ENCODE data around the gene SFT2D1.
"Not testable (repeated sequence)": the region's sequence is repeated elsewhere in the genome, so short reads cannot be mapped to it uniquely, and the experiment has no call there.

SFT2D1 gene

GRCh38 chr6:166342349-166343149 is at the start of gene SFT2D1:
SFT2D1 (minus strand) TSS chr6:166342545; CDS start chr6:166342481, 64 bp downstream.
- DNase-seq (ENCODE audit: low read depth in 2 of 2, low spot score in 1 of 2) = peak; percentile 49 to 65

DNA sequence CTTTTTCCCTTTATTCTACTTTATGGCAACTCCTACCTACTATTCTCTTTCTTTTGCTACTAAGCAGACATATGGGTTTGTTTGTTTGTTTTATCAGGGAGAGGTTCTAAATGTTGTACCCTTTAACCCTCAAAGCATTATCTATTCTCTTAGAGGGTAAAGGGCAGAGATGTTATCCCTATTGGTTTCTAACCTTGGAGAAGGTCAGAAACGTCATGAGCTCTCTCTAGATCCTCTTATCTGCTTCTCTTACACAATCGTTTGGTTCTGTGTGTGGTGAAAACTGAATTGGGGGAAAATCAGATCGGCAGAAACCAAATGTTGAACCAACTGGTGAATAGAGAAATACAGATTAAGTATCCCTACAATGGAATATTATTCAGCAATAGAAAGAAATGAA is 46.8 kb upstream of the SFT2D1 start:
- no peak for DNase-seq (ENCODE audit: low read depth in 2 of 2, low spot score in 1 of 2)

- DNase-seq (ENCODE audit: low read depth in 2 of 2, low spot score in 1 of 2) = no peak
These were observed 46.1 kb upstream of the SFT2D1 start for GRCh38 chr6:166388290-166389004.

GRCh38 chr6:166387642-166388289 is 45.4 kb upstream of the SFT2D1 start:
- DNase-seq (ENCODE audit: low read depth in 2 of 2, low spot score in 1 of 2) = no peak

GRCh38 chr6:166387098-166387497 is 44.8 kb upstream of the SFT2D1 start:
- not testable (repeated sequence) for DNase-seq (ENCODE audit: low read depth in 2 of 2, low spot score in 1 of 2)

GRCh38 chr6:166386111-166386510 is 43.8 kb upstream of the SFT2D1 start:
- no peak for DNase-seq (ENCODE audit: low read depth in 2 of 2, low spot score in 1 of 2)

- DNase-seq (ENCODE audit: low read depth in 2 of 2, low spot score in 1 of 2) = not testable (repeated sequence)
These were observed 41.5 kb upstream of the SFT2D1 start for GRCh38 chr6:166383802-166384363.

DNA sequence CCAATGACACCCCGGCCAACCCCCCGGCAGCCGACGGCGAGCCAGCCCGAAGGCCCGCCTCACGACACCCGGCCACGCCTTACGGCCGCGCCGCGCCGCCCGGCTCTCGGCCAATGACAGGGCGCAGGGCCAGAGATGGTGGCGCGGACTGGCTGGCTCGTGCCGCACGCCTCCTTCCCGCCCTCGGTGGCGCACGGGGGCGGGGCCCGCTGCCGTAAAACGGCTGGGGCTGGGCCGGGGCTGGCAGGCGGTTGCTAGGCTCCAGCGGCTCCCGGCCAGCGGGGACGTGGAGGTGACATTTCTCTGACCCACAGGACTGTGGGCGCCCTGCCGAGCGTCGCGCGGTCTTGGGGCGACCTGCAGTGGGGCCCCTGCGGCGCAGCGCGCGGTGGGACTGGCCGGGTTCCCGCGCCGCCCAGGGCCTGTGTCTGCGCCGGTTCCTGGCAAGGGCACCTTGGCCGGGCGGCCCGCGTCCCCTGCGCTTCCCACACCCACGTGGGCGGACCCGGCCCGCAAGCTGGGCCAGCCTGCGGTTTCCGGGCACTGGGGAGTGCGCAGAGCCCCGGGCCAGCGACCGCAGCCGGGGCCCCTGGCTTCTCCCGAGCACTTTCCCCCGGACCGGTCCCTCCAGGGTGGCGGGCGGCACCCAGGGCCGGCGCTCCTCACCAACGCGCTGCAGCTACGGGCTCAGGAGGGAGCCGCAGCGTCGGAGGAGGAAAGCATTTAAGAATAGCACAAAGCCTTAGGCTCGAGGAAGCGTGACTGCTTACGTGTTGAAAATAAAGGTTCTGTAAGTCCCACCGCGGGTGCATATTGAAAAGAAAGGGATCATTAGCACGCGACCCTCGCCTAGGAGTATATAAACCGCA is 40.8 kb upstream of the SFT2D1 start, which contains the start of gene MPC1:
Gene MPC1, minus strand, starts transcription at position 8 of the 869 bp plus-strand sequence. CDS start 64 bp downstream, outside the sequence.
- DNase-seq (ENCODE audit: low read depth in 2 of 2, low spot score in 1 of 2) = peak; percentile 74 to 88

DNA sequence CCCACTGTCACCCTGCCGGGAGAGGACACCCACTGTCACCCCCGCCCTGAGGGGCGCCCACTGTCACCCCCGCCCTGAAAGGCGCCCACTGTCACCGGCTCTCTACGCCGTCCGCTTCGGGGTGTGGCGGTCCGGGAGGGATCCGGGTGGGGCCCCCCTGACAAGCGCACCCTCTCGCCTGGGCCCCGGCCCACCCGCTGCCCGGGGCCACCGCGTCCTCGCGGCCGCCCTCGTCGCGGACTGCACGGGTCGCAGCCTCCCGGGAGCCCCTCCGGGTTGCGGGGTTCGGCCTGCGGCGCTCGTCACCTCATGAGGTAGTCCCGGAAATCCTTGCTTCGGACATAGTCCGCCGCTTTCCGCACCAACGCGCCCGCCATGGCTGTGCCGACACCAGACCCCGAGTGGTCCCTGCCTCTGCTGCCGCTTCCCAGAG is 40.2 kb upstream of the SFT2D1 start:
- DNase-seq (ENCODE audit: low read depth in 2 of 2, low spot score in 1 of 2) = no peak

DNA sequence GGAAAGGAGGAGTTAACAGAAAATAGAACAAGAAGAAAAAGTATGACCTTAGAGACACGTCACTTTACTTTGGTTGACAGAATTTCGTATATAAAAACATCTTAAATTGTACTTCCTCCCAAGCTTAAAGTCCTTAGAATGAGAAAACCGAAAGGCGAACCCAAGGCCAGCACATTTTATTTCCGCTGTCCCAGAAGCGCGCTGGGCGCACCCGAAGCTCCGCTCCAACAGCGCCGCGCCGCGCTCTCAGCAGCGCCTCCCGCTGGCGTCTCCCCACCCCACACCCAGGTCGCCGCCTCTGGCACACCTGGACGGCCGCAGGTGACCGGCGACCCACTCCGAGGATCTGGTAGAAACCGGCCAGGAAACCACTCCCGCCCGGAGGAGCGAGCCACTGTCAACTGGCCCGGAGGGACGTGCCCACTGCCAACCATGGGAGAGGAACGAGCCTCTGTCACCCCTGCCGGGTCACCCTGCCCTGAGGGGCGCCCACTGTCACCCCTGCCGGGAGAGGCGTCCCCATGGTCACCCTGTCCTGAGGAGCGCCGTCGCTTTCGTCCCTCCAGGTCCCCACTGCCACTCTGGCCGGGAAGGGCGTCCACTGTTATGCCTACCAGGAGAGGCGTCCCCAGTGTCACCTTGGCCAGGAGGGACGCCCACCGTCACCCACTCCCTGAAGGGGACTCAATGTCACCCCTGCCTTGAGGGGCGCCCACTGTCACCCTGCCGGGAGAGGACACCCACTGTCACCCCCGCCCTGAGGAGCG is 39.6 kb upstream of the SFT2D1 start:
- DNase-seq (ENCODE audit: low read depth in 2 of 2, low spot score in 1 of 2) = peak in 1 of 2 donors; percentile 40

GRCh38 chr6:166381381-166381732 is 39.0 kb upstream of the SFT2D1 start:
- no peak for DNase-seq (ENCODE audit: low read depth in 2 of 2, low spot score in 1 of 2)

GRCh38 chr6:166379800-166380199 is 37.5 kb upstream of the SFT2D1 start:
- DNase-seq (ENCODE audit: low read depth in 2 of 2, low spot score in 1 of 2) = no peak

DNA sequence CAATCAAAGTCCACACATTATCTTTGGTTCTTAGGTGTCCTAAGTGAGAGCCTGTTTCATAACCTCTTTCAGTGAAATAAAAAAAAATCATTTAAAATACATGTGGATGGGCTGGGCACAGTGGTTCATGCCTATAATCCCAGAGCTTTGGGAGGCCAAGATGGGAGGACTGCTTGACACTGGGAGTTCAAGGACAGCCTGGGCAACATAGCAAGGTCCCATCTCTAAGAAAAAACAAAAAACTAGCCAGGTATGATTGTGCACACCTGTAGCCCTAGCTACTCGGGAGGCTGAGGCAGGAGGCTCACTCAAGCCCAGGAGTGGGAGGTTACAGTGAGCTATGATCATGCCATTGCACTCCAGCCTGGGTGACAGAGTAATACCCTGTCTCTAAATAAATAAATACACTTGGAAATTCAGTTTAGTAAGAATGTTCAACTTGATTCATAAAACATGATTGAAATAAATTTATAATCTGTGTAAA is 36.8 kb upstream of the SFT2D1 start:
- DNase-seq (ENCODE audit: low read depth in 2 of 2, low spot score in 1 of 2) = no peak

DNA sequence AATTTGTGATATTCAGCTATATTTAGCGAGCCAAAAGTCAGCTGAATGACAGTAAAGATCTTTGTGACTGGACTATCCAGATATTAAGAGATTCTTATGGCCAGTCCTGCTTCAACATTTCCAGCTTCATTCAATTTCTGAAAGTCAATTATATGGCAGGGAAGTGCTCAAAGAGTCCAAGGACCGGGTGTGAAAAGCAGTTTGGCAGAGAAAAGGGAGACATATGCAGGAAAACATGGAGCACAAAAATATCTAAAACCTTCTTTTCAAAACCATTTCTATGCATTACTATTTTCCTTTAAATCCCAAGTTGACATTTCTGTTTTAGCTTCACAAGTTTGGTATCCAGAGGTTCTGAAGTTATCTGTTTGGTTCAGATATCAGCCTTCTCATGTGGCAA is 35.4 kb upstream of the SFT2D1 start:
- no peak for DNase-seq (ENCODE audit: low read depth in 2 of 2, low spot score in 1 of 2)

DNA sequence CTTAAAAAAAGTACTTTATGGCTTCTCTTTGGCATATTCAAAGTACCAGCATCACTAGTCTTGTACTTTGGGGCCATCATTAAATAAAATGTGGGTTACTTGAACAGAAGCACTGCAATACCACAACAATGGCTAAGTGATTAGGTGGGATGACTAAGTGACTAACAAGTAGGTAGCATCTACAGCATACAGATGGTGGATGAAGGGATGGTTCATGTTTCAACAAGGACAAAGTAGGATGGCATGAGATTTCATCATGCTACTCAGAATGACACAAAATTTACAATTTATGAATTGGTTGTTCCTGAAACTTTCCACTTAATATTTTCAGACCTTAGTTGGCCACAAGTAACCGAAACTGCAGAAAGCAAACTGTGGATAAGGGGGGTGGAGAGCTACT is 32.7 kb upstream of the SFT2D1 start:
- no peak for DNase-seq (ENCODE audit: low read depth in 2 of 2, low spot score in 1 of 2)

DNA sequence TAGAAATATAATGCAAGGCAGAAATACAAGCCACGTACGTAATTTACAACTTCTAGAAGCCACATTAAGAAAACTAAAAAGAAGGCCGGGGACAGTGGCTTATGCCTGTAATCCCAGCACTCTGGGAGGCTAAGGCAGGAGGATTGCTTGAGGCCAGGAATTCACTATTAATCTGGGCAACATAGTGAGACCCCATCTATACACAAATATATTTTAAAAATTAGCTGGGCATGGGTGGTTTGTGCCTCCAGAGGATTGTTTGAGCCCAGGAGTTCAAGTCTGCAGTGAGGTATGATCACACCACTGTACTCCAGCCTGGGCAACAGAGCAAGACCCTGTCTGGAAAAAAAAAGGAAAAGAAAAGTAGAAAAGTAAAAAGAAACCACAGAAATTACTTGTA is 28.1 kb upstream of the SFT2D1 start:
- DNase-seq (ENCODE audit: low read depth in 2 of 2, low spot score in 1 of 2) = no peak

DNA sequence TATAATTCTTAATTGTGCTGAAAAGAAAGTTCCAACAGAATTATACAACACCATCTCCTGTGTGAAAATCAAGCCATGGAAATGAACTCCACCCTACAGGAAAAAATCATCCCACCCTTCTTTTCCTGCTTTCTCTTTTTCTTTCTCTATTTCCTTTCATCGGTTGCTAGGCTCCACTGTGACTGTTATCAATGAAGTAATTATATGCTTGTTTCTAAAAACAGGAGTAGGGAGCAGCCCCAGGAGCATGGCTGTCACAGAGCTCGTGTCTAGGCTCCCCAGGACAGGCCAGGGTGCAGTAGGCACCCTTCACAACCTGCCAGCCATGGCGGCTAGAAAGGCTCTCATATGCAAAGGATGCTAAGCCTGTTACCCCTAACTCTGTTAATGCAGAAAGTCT is 27.4 kb upstream of the SFT2D1 start:
- DNase-seq (ENCODE audit: low read depth in 2 of 2, low spot score in 1 of 2) = no peak

DNA sequence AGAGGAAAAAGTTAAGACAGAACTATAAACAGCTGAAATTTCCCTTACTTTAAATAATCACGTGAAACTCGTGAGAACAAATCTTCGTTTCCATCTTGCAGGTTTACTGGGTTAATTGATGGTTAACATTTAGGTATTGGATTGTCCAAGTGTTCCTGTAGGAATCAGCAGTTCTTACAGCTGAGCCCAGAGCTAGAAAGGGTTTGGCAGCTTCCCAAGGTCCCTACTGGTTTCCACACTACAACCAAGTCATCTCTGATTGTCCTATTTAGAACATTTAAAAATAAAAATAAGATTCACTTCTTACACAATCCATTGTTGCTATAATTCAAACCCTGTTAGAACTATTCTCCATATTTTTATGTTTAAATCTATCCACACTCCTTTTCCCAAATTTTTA is 24.6 kb upstream of the SFT2D1 start:
- DNase-seq (ENCODE audit: low read depth in 2 of 2, low spot score in 1 of 2) = no peak

DNA sequence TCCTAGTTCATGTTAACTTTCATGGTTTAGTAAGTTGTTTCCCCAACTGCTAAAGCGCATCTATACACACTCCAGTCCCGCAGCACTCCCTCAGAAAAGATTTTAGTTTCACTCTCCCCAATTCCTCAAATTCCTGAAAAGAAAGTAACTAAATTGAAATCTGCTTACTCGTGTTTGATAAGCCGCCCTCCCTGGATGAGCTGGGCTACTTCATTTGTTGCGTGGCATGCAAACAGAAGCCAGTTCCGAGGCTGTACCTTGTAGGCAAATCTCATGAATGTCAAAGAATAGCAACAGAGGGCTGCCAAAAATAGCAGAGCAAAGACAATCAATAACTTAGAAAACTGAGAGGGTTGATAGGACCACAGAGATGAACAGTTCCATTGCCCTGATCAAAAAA is 23.5 kb upstream of the SFT2D1 start:
- DNase-seq (ENCODE audit: low read depth in 2 of 2, low spot score in 1 of 2) = no peak

DNA sequence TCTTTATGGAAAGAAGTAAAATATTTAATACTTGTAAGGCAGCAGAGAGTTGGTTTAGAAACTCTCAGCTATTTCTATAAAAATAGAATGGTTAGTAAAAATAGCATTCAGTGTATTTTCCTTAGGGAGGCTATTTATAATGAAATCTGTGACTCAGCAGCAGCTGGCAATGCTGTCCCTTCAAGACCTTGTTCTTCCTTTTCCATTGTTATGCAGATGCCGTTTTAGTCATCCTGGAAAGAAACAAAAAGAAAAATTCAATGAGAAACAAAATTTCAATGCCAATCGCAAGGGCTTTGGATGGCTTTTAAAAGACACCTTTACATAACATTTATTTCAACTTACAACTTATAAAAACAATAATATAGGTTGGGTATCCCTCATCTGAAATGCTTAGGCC is 22.9 kb upstream of the SFT2D1 start:
- DNase-seq (ENCODE audit: low read depth in 2 of 2, low spot score in 1 of 2) = no peak
